Measurements from ENCODE around the gene LXN. TPM values are rescaled to one million over a fixed set of nuclear protein-coding genes. Genes with fewer than 3 reads are reported as not detected.

LXN gene
- total RNA-seq, 4 donors from 2014 or later: 18.2 to 33.6 (median 26.0) TPM

- TF ChIP-seq CTCF (IDR thresholded peaks at IDR 0.05) (no peak), POLR2A (IDR thresholded peaks at IDR 0.05) (no peak)
- H3K27me3 ChIP-seq: no peaks in the 10 kb centered on the region
Measured at GRCh38 chr3:158683230-158683962, 10.9 kb upstream of the LXN start.

DNA sequence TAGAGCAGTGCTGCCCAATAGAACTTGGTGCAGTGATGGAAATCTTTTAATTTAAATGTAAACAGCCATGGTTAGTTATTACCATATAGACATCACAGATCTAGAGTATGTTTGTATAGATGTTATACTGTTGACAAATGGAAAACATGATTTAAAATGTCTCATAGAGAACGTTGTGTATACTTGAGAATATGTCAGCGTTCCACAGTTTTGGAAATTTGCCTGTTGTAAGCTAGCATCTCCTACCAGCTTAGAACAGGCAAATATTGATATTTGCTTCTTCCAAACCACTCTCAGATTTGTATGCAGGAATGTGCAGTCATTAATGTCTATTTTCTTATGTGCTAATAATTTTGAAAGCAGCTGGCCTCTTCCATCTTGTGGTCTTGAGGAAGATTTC is 8.4 kb upstream of the LXN start:
- no peak overlapping the region for H3K4me3 ChIP-seq
- no peaks in the 10 kb centered on the region for H3K36me3 ChIP-seq
- H3K27ac ChIP-seq: no peak overlapping the region
- no peak for TF ChIP-seq POLR2A (IDR thresholded peaks at IDR 0.05)
- no peak for TF ChIP-seq CTCF (IDR thresholded peaks at IDR 0.05)
- no peaks in the 10 kb centered on the region for H3K9me3 ChIP-seq
- H3K27me3 ChIP-seq: no peaks in the 10 kb centered on the region
- no peaks in the 10 kb centered on the region for H3K4me1 ChIP-seq
- DNase-seq: no peak

More at GRCh38 chr3:158683230-158683962, 10.9 kb upstream of the LXN start:
- Histone ChIP-seq H3K4me3 (no peak overlapping the region), H3K36me3 (no peaks in the 10 kb centered on the region), H3K9me3 (no peaks in the 10 kb centered on the region), H3K27ac (no peak overlapping the region), H3K4me1 (no peaks in the 10 kb centered on the region)
- no peak for DNase-seq

DNA sequence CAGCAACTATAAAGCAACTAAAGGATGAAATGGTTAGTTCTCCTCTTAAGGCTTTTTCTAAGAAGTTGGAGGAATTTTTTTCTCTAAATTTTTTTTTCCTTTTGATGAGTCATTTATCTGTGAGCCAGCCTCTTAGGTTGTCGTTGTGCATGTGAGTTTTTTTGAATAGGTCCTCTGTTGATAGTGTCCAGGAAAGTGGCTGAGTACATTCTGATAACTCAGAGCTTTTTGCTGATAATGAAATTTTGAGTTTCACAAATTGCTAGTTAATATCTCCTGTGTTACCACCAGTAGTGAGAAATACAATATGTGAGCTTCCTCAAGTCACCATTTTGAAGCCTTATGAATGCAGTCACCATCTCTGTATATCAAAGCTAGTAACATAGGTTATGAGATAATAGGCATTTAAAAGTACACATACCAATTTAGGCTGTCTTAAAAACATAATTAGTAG is 7.1 kb upstream of the LXN start:
- Histone ChIP-seq H3K4me1 (no peaks in the 10 kb centered on the region), H3K27ac (no peak overlapping the region), H3K4me3 (no peak overlapping the region), H3K9me3 (no peaks in the 10 kb centered on the region), H3K27me3 (no peaks in the 10 kb centered on the region), H3K36me3 (no peaks in the 10 kb centered on the region)
- no peak for DNase-seq
- no peak for TF ChIP-seq CTCF (IDR thresholded peaks at IDR 0.05)
- no peak for TF ChIP-seq POLR2A (IDR thresholded peaks at IDR 0.05)

- H3K4me3 ChIP-seq: no peak overlapping the region
- H3K9me3 ChIP-seq: no peaks in the 10 kb centered on the region
- no peaks in the 10 kb centered on the region for H3K27me3 ChIP-seq
- TF ChIP-seq CTCF (IDR thresholded peaks at IDR 0.05) (no peak), POLR2A (IDR thresholded peaks at IDR 0.05) (no peak)
- no peak for DNase-seq
- no peaks in the 10 kb centered on the region for H3K36me3 ChIP-seq
- H3K27ac ChIP-seq: no peak overlapping the region
- H3K4me1 ChIP-seq: no peaks in the 10 kb centered on the region
Measured at GRCh38 chr3:158678687-158679086, 6.2 kb upstream of the LXN start.

DNA sequence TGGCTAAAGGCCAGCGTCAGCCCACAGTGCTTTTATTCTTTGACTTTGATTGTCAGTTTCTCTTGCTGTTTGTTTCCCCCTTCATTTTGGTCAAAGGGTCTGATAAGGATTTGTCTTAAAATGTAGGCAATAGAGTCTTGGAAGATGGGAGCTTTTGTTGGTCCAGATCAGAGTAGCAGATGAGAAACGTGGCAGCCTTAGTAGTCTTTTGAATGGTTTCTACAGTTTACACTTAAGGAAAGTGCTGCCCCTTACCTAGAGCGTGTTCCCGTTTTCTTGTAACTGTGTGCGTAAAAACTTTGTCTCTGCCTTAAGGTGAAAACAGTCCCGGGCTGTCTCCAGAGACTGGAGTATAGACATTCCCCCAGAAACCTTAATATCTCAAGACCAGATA is 630 bp downstream of the LXN start:
- H3K4me1 ChIP-seq: peaks cover 0 to 9% (median 2%) of the 10 kb centered on the region in 4 donors
- no peaks in the 10 kb centered on the region for H3K9me3 ChIP-seq
- H3K4me3 ChIP-seq: peak overlapping the region; percentile 45 to 80 (median 54)
- no peak for TF ChIP-seq CTCF (IDR thresholded peaks at IDR 0.05)
- TF ChIP-seq POLR2A (IDR thresholded peaks at IDR 0.05): no peak
- DNase-seq: no peak
- no peaks in the 10 kb centered on the region for H3K27me3 ChIP-seq
- peaks cover 0 to 24% (median 0%) of the 10 kb centered on the region in 3 donors for H3K36me3 ChIP-seq
- peak overlapping the region; percentile 64 to 92 (median 78) for H3K27ac ChIP-seq
